T-helper 1 cell treated with Interleukin-12 subunit alpha and Interleukin-12 subunit beta and Interleukin-4 antibody, amounts not matched to agents 30 μg/mL and 1 μg/mL, for 36 hours (primary cell): ENCODE results near the gene RLN2.

Experiments used
- H3K27ac Mint-ChIP-seq: one replicate; pipeline ENCODE4 v1.8.0; 2021; ENCODE audit warnings: mild to moderate bottlenecking, mixed read lengths
- H3K27me3 Mint-ChIP-seq: one replicate; pipeline ENCODE4 v1.8.0; 2021; ENCODE audit warnings: low read depth, mixed read lengths
- H3K36me3 Mint-ChIP-seq: one replicate; pipeline ENCODE4 v1.8.0; 2021; ENCODE audit warnings: low read depth, mixed read lengths
- H3K4me1 Mint-ChIP-seq: one replicate; pipeline ENCODE4 v1.8.0; 2021; ENCODE audit warnings: low read depth, mixed read lengths
- H3K4me3 Mint-ChIP-seq: one replicate; pipeline ENCODE4 v1.8.0; 2021; ENCODE audit warnings: mild to moderate bottlenecking, moderate library complexity, mixed read lengths
- H3K9me3 Mint-ChIP-seq: one replicate; pipeline ENCODE4 v1.8.0; 2021; ENCODE audit warnings: mixed read lengths

Gene RLN2

DNA sequence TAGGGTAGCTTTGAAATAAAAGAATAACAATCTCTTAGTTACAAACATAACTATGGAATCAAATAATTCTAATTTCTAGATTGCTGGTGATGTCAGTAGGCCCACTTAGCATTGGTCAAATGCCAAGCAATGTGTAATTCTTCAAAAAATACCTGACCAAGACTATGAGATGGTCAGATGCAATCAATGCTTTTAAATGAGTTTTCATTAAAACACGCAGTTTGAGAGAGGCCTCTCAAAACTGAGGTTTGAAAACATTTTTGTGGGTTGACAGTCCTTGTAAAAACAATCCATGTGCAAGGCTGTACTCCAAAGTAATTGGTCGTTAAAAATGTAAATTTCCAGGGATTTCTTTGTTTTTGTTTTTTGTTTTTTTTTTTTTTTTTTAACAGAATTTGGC, 1.2 kb upstream of the RLN2 start:
- peaks cover 4% of the 10 kb centered on the region for H3K27me3 Mint-ChIP-seq
- H3K9me3 Mint-ChIP-seq: no peaks in the 10 kb centered on the region
- H3K36me3 Mint-ChIP-seq: no peaks in the 10 kb centered on the region
- peaks cover 19% of the 10 kb centered on the region for H3K4me1 Mint-ChIP-seq
- no peak overlapping the region for H3K27ac Mint-ChIP-seq
- no peak overlapping the region for H3K4me3 Mint-ChIP-seq

- Mint-ChIP-seq H3K36me3 (peaks cover 5% of the 10 kb centered on the region), H3K27me3 (no peaks in the 10 kb centered on the region), H3K9me3 (peaks cover 11% of the 10 kb centered on the region), H3K27ac (no peak overlapping the region), H3K4me3 (no peak overlapping the region), H3K4me1 (peaks cover 18% of the 10 kb centered on the region)
Measured at GRCh38 chr9:5301544-5301943, 3.0 kb downstream of the RLN2 start.

GRCh38 chr9:5292141-5292540, 12.4 kb downstream of the RLN2 start:
- Mint-ChIP-seq H3K27me3 (peaks cover 29% of the 10 kb centered on the region), H3K36me3 (peaks cover 2% of the 10 kb centered on the region), H3K4me1 (no peaks in the 10 kb centered on the region), H3K27ac (no peak overlapping the region), H3K4me3 (no peak overlapping the region), H3K9me3 (peaks cover 6% of the 10 kb centered on the region)

DNA sequence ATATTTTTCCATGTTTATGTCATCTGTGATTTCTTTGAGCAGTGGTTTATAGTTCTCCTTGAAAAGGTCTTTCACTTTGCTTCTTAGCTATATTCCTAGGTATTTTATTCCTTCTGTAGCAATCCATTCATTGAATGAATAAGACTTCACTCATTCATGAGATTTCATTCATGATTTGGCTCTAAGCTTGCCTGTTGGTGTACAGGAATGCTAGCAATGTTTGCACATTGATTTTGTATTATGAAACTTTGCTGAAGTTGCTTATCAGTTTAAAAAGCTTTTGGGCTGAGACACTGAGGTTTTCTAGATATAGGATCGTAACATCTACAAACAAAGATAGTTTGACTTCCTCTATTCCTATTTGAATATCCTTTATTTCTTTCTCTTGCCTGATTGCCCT, 15.9 kb downstream of the RLN2 start:
- no peaks in the 10 kb centered on the region for H3K4me1 Mint-ChIP-seq
- no peak overlapping the region for H3K4me3 Mint-ChIP-seq
- H3K9me3 Mint-ChIP-seq: peaks cover 5% of the 10 kb centered on the region
- no peak overlapping the region for H3K27ac Mint-ChIP-seq
- peaks cover 2% of the 10 kb centered on the region for H3K36me3 Mint-ChIP-seq
- H3K27me3 Mint-ChIP-seq: peaks cover 30% of the 10 kb centered on the region

- Mint-ChIP-seq H3K36me3 (peaks cover 2% of the 10 kb centered on the region), H3K27me3 (peaks cover 30% of the 10 kb centered on the region), H3K4me3 (no peak overlapping the region), H3K4me1 (no peaks in the 10 kb centered on the region), H3K9me3 (no peaks in the 10 kb centered on the region), H3K27ac (no peak overlapping the region)
Measured at GRCh38 chr9:5286262-5286661, 18.3 kb downstream of the RLN2 start.

GRCh38 chr9:5278486-5278885, 26.0 kb downstream of the RLN2 start:
- no peaks in the 10 kb centered on the region for H3K36me3 Mint-ChIP-seq
- no peak overlapping the region for H3K4me3 Mint-ChIP-seq
- no peaks in the 10 kb centered on the region for H3K4me1 Mint-ChIP-seq
- H3K9me3 Mint-ChIP-seq: peaks cover 4% of the 10 kb centered on the region
- peaks cover 8% of the 10 kb centered on the region for H3K27me3 Mint-ChIP-seq
- no peak overlapping the region for H3K27ac Mint-ChIP-seq

GRCh38 chr9:5274770-5275169, 29.7 kb downstream of the RLN2 start:
- no peak overlapping the region for H3K4me3 Mint-ChIP-seq
- no peaks in the 10 kb centered on the region for H3K36me3 Mint-ChIP-seq
- peaks cover 8% of the 10 kb centered on the region for H3K27me3 Mint-ChIP-seq
- H3K9me3 Mint-ChIP-seq: peaks cover 4% of the 10 kb centered on the region
- H3K4me1 Mint-ChIP-seq: no peaks in the 10 kb centered on the region
- no peak overlapping the region for H3K27ac Mint-ChIP-seq

GRCh38 chr9:5269249-5269715, 35.2 kb downstream of the RLN2 start:
- H3K4me3 Mint-ChIP-seq: no peak overlapping the region
- H3K4me1 Mint-ChIP-seq: peaks cover 9% of the 10 kb centered on the region
- H3K36me3 Mint-ChIP-seq: no peaks in the 10 kb centered on the region
- no peaks in the 10 kb centered on the region for H3K9me3 Mint-ChIP-seq
- H3K27ac Mint-ChIP-seq: no peak overlapping the region
- peaks cover under 1% of the 10 kb centered on the region for H3K27me3 Mint-ChIP-seq

- Mint-ChIP-seq H3K27ac (no peak overlapping the region), H3K27me3 (no peaks in the 10 kb centered on the region), H3K4me1 (peaks cover 13% of the 10 kb centered on the region), H3K9me3 (no peaks in the 10 kb centered on the region), H3K36me3 (no peaks in the 10 kb centered on the region), H3K4me3 (no peak overlapping the region)
Measured at GRCh38 chr9:5265939-5266338, 38.6 kb downstream of the RLN2 start.

DNA sequence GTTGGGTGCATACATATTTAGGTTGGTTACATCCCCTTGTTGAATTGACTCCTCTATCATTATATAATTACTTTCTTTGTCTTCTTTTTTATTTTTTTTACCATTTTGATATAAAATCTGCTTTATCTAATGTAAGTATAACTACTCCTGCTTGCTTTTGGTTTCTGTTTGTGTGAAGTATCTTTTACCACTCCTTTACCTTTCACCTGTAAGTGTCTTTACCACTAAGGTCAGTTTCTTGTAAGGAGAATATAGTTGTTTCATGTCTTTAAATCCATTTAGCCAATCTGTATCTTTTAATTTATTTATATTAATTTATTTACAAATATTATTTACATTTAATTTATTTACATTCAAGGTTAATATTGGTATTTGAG, 40.3 kb downstream of the RLN2 start:
- Mint-ChIP-seq H3K4me3 (no peak overlapping the region), H3K27ac (no peak overlapping the region), H3K27me3 (no peaks in the 10 kb centered on the region), H3K4me1 (peaks cover 11% of the 10 kb centered on the region), H3K36me3 (no peaks in the 10 kb centered on the region), H3K9me3 (peaks cover 3% of the 10 kb centered on the region)

DNA sequence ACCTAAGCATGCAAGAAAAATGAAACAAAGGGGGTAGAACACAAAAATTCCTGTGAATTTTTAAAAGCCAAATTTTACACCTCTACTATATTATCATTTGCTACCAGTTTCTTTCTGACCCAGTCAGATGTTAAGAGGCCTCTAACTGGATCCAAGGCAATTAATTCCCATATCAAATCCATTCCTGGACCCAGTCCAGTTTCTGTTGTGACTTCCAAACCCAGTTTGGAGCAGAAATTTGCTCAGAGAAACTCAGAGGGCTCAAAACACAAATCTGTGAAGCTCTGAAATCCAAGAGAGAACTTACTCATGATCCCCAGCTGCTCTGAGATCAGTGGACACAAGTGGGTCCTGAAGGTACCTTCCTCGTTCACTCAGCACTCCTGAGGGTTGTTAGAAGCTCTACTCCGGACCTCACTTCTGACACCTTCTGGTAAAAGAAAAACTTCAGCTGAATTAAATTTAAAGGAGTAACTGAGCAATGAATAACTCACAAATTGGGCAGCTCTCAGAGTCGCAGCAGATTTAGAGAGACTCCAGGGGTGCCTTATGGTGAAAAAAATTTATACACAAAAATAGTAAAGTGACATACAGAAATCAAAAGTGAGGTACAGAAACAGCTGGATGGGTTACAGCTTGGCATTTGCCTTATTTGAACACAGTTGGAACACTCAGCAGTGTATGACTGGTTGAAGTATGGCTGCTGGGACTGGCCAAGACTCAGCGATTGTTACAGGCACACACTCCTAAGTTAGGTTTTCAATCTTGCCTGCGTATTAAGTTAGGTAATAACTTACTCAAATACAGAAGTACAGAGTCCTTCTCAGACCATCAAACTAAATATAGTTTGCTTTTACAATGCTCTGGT, 40.9 kb downstream of the RLN2 start:
- no peaks in the 10 kb centered on the region for H3K27me3 Mint-ChIP-seq
- H3K4me3 Mint-ChIP-seq: no peak overlapping the region
- H3K27ac Mint-ChIP-seq: no peak overlapping the region

More for the DNA sequence above, 40.9 kb downstream of the RLN2 start:
- no peaks in the 10 kb centered on the region for H3K36me3 Mint-ChIP-seq
- H3K4me1 Mint-ChIP-seq: peaks cover 10% of the 10 kb centered on the region
- peaks cover 3% of the 10 kb centered on the region for H3K9me3 Mint-ChIP-seq
